T47D (cell line): ENCODE results near the gene MOXD1.
"Not testable (repeated sequence)": the region's sequence is repeated elsewhere in the genome, so short reads cannot be mapped to it uniquely, and the experiment has no call there.

Experiments used
- DNase-seq, 2 experiments: peaks; one replicate each; pipeline versions ENCODE4 v3.0.0 to v3.0.0-alpha.2; 2011 to 2012; ENCODE audit warnings: low read depth in 1 of 2, low spot score in 1 of 2
- JUND ChIP-seq: IDR thresholded peaks from 2 replicates; pipeline ENCODE4 v1.6.1; 2012; ENCODE audit warnings: low read depth
- in situ Hi-C: cut with HindIII; loops from 2 replicates; pipeline ENCODE4 v1.10.0; 2016; ENCODE audit warnings: low sequenced_read_pairs, low pct_unique_long_range_greater_than_20kb

The MOXD1 gene

GRCh38 chr6:132280436-132280835 lies 120.8 kb downstream of the MOXD1 start:
- no peak for DNase-seq
- in situ Hi-C loops = no loop called here
- no peak for TF ChIP-seq JUND

DNA sequence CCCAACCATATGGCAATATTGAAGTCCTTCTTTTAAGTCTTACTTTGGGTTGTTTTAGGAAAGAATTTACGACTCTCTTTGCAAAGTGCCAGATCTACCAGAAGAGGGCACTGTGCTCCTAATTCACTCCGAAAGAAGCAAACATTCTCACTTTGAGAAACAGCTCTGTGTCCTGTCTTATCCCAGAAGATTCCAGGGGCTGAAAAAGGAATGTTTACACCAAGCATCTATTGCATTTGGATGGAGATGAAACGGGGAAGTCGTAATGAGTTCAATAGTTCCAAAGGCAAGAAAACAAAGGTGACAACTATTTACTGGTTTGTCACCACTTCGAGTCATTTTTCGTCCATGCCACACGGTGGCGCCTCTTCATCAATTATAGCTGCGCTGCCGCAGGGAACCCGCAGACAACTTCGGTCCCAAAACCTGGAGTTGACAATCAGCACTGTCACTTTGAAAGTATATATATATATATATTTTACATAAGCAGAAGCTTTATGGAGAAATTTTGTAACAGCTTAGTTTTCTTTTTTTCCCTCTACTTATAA lies 121.6 kb downstream of the MOXD1 start:
- in situ Hi-C loops = no loop called here
- peak; percentile 6 to 74 for DNase-seq

DNA sequence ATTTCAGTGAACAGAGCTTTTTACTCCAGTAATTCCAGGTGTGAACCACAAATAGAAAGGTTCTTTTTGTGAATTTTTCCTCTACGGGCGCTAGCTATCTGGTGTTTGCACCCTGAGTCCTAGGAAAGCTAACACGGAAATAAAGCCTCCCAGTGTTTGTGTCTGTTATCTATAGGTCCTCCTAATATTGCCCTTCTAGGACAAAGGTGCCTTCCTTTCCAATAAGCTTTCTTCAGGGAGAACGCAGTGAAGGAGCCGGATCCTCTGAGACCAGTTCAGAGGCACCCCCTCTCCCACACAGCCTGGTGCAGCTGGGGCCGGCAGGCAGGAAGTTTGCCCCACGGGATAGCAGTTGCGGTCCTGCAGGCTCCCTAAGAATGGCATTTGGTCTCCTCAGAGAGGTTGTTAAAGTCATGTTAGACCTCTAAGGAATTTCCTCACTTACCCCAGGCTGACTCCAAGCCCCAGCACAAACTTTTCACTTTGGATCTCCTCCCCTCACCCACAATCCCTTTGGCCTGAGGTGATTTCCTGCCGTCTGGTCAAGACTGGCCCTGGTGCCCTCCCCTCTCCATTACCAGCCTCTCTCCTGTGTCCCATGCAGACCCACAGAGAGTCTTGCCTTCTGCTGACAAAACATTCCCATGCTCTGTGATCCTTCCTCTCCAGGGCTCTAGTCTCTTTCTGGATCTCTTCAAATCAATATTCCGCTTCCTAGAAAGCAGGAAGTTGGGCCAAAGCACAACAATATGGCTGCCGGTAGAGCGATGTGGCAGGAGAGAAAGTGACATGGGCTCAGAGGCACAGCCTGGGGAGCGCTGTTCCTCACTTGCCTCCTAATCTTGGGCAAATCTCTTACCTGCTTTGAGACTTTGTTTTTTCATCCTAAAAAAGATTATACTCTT lies 126.0 kb downstream of the MOXD1 start:
- in situ Hi-C loops = no loop called here
- no peak for DNase-seq
- TF ChIP-seq JUND = no peak

More for the DNA sequence above, 121.6 kb downstream of the MOXD1 start:
- no peak for TF ChIP-seq JUND

DNA sequence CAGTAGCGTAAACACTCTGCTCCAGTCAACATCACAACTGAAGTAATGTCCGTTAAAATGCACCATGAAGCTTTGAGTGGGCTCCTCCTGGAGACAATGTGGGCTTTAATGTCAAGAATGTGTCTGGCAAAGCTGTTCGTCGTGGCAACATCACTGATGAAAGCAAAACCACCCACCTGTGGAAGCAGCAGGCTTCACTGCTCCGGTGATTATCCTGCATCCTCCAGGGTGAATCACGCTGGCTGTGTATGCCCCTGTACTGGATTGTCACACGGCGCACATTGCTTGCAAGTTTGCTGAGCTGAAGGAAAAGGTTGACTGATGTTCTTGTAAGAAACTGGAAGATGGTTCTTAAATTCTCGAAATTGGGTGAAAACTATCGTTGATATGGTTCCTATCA lies 128.5 kb downstream of the MOXD1 start:
- no peak for DNase-seq
- no peak for TF ChIP-seq JUND
- in situ Hi-C loops = no loop called here

- in situ Hi-C loops = no loop called here
- no peak for DNase-seq
- TF ChIP-seq JUND = no peak
These were observed 130.4 kb downstream of the MOXD1 start for GRCh38 chr6:132270726-132271402.

GRCh38 chr6:132268666-132269065 lies 132.6 kb downstream of the MOXD1 start:
- in situ Hi-C loops, DNase-seq: not testable (repeated sequence)

DNA sequence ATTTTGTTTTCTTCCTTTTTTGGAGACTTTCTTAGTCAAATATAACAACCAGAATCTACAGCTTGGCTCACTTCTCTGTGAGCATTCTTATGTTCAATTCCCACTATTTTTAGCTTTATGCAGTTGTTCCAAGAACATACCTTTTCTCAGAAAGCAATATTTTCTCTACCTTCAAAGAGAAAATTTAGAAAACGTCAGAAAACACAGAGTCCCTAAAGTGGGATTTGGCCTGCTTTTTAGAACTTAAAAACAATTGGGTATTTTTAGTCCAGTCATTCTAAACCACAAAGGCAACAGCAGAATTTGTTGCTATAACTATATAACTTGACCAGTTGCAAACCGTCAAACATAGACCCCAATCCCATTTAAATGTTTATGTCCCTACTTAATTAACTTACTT lies 133.1 kb downstream of the MOXD1 start:
- TF ChIP-seq JUND = no peak
- DNase-seq = no peak
- in situ Hi-C loops = no loop called here

- in situ Hi-C loops = no loop called here
- DNase-seq = no peak
- no peak for TF ChIP-seq JUND
These were observed 135.7 kb downstream of the MOXD1 start for GRCh38 chr6:132265451-132266097.

DNA sequence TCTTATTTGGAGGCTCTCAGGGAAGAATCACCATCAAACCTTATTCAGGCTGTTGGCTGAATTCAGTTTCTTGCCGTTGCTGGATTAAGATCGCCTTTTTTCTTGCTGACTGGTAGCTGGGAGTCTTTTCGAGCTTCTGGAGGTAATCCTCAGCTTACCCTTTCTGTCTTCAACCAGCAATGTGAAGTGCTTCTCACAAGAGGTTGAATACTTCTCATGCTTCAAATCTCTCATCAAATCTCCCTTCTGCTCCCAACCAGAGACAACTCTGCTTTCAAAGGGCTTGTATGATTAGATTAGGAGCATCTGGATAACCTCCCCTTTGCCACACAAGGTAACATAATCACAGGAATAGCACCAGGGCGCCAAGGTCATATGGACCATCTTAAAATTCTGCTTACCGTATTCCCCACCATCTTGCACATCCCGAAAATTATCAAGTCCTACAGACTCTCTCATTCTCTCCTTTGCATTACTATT lies 137.2 kb downstream of the MOXD1 start:
- TF ChIP-seq JUND = no peak
- no peak for DNase-seq
- in situ Hi-C loops = no loop called here

DNA sequence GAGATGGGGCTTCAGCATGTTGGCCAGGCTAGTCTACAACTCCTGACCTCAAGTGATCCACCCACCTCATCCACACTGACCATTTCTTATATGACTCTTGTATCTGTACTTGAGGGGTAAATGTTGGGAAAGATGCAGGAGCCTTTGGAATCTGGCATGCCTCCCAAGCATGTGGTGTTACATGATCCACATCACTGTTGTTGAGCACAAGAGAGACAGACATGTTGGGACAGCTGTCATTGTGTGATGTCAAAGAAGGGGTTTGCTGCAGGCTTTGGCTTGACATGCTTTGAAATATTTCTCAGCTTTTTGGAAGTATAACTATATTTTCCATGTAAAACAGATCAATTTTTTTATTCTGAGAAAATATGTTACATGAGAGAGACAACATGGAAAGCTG lies 139.9 kb downstream of the MOXD1 start:
- in situ Hi-C loops = no loop called here
- no peak for DNase-seq
- no peak for TF ChIP-seq JUND

DNA sequence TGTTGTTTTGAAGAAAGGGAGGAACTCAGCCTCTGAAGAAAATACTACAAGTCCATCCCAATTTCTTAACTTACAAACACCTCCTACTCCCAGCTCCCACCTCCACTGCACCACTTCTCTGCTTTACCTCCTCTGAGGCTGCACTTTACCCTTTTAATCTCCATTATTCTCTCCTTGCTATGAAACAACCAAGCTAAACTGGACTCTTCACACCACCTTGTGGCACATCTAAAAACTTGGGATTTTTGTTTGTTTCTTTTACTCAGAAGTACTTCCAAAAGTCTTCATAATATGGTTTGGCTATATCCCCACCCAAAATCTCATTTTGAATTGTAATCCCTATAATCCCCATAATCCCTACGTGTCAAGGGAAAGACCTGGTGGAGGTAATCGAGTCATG lies 142.2 kb downstream of the MOXD1 start:
- in situ Hi-C loops = no loop called here
- no peak for TF ChIP-seq JUND
- peak in 1 of 2 experiments; percentile 18 for DNase-seq

DNA sequence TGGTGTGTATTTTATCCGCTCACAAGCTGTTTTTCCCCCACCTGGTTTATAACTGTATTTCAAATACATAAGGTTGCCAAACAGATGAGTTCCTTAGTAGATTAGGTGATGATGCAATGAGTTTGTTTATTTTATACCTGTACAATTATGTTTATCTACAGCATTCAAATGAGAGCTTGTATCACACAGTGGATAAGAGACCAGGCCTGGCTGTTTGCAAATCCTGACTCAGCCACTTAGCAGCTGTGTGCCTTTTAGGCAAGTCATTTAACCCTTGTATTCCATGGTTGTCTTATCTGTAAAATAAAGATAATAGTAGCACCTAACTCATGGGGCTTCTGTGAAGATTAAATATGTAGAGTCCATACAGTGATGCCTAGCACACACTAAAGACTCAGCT lies 143.7 kb downstream of the MOXD1 start:
- no peak for TF ChIP-seq JUND
- in situ Hi-C loops = no loop called here
- no peak for DNase-seq
